GM13977 (cell line): ENCODE measurements around the gene DZIP1.

ENCODE experiments used
- DNase-seq: peaks from one replicate; pipeline ENCODE4 v3.0.0; 2012; ENCODE audit warnings: low spot score
- CTCF ChIP-seq: IDR thresholded peaks from 2 replicates; pipeline ENCODE4 v1.5.1; 2012; ENCODE audit warnings: mild to moderate bottlenecking, control low read depth; ENCODE audit not compliant: insufficient read depth; ENCODE audit errors: extremely low read depth, missing control alignments
- in situ Hi-C: fragments of 300-500 bp; cut with MboI; formaldehyde crosslinking; loops from one replicate; pipeline ENCODE4 v1.12.0; 2022; ENCODE audit warnings: low sequenced_read_pairs, low pct_unique_long_range_greater_than_20kb, mixed read lengths, inconsistent platforms; ENCODE audit not compliant: unreplicated experiment

DZIP1 gene

GRCh38 chr13:95533545-95534160, 110.9 kb downstream of the DZIP1 start:
- in situ Hi-C loops: loop anchor here (25.0 kb wide), 1 partner anchor 304 kb away; no protein-coding TSS in a partner anchor
- no peak for TF ChIP-seq CTCF
- DNase-seq: no peak

- no peak for DNase-seq
- in situ Hi-C loops: loop anchor here (25.0 kb wide), 1 partner anchor 307 kb away; no protein-coding TSS in a partner anchor
These were observed 114.3 kb downstream of the DZIP1 start for GRCh38 chr13:95530178-95530577.

More at GRCh38 chr13:95530178-95530577, 114.3 kb downstream of the DZIP1 start:
- no peak for TF ChIP-seq CTCF
